Osteocyte (in vitro differentiated cells): Measurements from ENCODE around the gene LTK. TPM values are rescaled to one million over a fixed set of nuclear protein-coding genes. Genes with fewer than 3 reads are reported as not detected.

Source experiments
- DNase-seq: peaks from one replicate; pipeline ENCODE4 v3.0.0; 2021; ENCODE audit warnings: mixed read lengths; ENCODE audit not compliant: unreplicated experiment; ENCODE audit errors: extremely low spot score
- H3K27ac Mint-ChIP-seq: one replicate; pipeline ENCODE4 v1.8.0; 2021; ENCODE audit warnings: mild to moderate bottlenecking, mixed read lengths; ENCODE audit not compliant: unreplicated experiment
- H3K27me3 Mint-ChIP-seq: one replicate; pipeline ENCODE4 v1.8.0; 2021; ENCODE audit warnings: mixed read lengths; ENCODE audit not compliant: unreplicated experiment
- H3K36me3 Mint-ChIP-seq: one replicate; pipeline ENCODE4 v1.8.0; 2021; ENCODE audit warnings: mixed read lengths; ENCODE audit not compliant: unreplicated experiment
- H3K4me1 Mint-ChIP-seq: one replicate; pipeline ENCODE4 v1.8.0; 2021; ENCODE audit warnings: mixed read lengths; ENCODE audit not compliant: unreplicated experiment
- H3K4me3 Mint-ChIP-seq: one replicate; pipeline ENCODE4 v1.8.0; 2021; ENCODE audit warnings: mild to moderate bottlenecking, moderate library complexity, mixed read lengths; ENCODE audit not compliant: unreplicated experiment
- H3K9me3 Mint-ChIP-seq: one replicate; pipeline ENCODE4 v1.8.0; 2021; ENCODE audit warnings: mixed read lengths; ENCODE audit not compliant: unreplicated experiment
- total RNA-seq: library from RNA; stranded (reverse); gene quantifications from 2 replicates; pipeline ENCODE4 v1.2.1, GENCODE V29; 2021
- TF ChIP-seq, protein P1 (sequence below): fragments of 200-600 bp; sonication (generic); IDR thresholded peaks from 2 replicates; pipeline ENCODE4 v1.5.0; 2021; ENCODE audit warnings: antibody characterized with exemption, mild to moderate bottlenecking, moderate library complexity

Gene LTK
- total RNA-seq, 1 donor from 2014 or later, result 0.91 TPM

DNA sequence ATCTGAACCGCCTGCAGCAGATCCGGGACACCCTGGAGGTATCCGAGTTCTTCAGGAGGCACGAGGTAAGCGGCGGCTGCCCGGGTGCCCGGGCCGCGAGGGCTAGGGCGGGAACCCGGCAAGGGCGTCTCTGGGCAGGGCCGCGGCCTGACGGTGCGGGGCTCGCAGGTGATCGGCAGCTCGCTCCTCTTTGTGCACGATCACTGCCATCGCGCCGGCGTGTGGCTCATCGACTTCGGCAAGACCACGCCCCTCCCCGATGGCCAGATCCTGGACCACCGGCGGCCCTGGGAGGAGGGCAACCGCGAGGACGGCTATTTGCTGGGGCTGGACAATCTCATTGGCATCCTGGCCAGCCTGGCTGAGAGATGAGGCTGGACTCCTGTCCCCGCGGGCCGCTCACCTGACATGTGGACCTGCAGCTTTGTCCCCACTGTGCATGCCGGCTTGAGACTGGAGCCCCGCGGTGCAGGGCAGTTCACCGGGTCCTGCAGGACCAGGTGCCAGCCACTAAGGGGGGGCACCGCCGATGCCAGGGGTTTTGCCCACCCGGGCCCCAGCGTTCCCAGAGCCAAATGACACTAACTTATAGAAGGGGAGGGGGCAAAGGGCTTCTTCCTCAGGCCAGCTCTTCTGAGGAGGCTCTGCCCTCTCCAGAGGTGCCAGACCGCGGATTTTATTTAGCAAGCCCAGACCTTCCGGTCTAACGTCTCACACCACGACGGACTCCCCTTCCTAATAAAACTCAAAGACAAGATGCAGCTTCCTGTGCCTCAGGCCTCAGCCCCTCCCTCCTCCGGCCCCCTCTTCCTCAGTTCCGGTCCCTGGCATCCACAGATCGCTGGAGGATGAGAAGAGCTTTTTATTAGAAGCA, 10.6 kb downstream of the LTK start:
- Mint-ChIP-seq H3K27me3 (peaks cover 56% of the 10 kb centered on the region), H3K4me3 (peak overlapping the region; percentile 59), H3K4me1 (peaks cover 19% of the 10 kb centered on the region), H3K36me3 (no peaks in the 10 kb centered on the region), H3K9me3 (no peaks in the 10 kb centered on the region), H3K27ac (no peak overlapping the region)
- TF ChIP-seq, protein P1, sequence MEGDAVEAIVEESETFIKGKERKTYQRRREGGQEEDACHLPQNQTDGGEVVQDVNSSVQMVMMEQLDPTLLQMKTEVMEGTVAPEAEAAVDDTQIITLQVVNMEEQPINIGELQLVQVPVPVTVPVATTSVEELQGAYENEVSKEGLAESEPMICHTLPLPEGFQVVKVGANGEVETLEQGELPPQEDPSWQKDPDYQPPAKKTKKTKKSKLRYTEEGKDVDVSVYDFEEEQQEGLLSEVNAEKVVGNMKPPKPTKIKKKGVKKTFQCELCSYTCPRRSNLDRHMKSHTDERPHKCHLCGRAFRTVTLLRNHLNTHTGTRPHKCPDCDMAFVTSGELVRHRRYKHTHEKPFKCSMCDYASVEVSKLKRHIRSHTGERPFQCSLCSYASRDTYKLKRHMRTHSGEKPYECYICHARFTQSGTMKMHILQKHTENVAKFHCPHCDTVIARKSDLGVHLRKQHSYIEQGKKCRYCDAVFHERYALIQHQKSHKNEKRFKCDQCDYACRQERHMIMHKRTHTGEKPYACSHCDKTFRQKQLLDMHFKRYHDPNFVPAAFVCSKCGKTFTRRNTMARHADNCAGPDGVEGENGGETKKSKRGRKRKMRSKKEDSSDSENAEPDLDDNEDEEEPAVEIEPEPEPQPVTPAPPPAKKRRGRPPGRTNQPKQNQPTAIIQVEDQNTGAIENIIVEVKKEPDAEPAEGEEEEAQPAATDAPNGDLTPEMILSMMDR, result no peak
- DNase-seq, result no peak

DNA sequence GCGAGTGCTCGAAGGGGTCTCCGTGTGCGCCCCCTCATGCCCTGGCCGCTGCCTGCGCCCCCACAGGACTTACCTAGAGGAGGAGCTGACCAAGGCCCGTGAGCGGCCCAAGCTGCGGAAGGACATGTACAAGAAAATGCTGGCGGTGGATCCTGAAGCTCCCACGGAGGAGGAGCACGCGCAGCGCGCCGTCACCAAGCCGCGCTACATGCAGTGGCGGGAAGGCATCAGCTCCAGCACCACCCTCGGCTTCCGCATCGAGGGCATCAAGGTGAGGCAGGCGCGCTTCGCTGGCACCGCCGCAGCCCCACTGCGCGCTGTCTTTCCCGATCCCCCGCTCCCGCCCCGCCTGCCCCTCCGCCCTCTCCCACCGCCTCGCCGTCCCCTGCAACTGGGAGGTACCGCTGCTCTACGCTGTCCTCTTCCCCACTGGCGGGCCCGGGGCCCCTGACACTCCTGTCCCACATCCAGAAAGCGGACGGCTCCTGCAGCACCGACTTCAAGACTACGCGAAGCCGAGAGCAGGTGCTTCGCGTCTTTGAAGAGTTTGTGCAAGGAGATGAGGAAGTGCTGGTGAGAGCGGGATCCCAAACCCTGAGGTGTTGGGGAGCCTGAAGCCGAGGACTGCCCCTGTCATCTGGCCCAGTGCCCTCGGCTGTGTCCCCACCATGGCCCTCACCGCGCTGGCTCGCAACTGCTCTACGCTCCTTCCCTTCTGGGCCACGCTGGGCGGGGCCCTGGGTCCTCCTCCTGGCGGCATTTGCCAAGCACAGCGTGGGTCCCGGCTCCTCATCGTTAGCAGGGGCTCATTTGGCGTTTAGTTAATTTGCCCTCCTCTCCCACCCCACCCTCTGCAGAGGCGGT, 11.5 kb downstream of the LTK start:
- DNase-seq, result no peak
- TF ChIP-seq, protein P1, result no peak
- peaks cover 56% of the 10 kb centered on the region for H3K27me3 Mint-ChIP-seq
- no peaks in the 10 kb centered on the region for H3K9me3 Mint-ChIP-seq
- no peak overlapping the region for H3K27ac Mint-ChIP-seq
- H3K36me3 Mint-ChIP-seq, result no peaks in the 10 kb centered on the region
- H3K4me1 Mint-ChIP-seq, result peaks cover 19% of the 10 kb centered on the region
- H3K4me3 Mint-ChIP-seq, result peak overlapping the region; percentile 59

DNA sequence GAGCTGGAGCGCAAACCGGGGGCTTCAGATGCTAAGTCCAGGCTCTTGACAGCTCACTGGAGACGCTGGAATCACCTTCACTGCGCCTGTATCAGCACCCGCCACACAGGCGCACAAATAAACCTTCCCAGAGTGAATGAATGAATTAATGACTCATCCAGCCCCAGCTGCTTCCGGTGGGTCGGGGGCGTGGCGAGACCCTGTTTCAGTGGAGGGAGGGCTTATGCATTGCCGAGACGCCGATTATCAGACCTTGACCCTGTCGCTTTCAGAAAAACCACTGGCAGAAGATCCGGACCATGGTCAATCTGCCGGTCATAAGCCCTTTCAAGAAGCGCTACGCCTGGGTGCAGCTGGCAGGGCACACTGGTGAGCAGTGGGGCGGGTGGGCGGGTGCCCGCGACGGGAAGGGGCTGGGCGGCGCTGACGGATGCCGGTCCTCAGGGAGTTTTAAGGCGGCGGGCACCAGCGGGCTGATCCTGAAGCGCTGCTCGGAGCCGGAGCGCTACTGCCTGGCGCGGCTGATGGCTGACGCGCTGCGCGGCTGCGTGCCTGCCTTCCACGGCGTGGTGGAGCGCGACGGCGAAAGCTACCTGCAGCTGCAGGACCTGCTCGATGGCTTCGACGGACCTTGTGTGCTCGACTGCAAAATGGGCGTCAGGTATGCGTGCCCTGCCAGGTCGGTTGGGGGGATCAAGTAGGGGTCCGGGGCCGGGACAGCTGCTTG, 12.3 kb downstream of the LTK start:
- Mint-ChIP-seq H3K4me1 (peaks cover 19% of the 10 kb centered on the region), H3K36me3 (no peaks in the 10 kb centered on the region), H3K9me3 (no peaks in the 10 kb centered on the region), H3K27ac (no peak overlapping the region), H3K4me3 (peak overlapping the region; percentile 64), H3K27me3 (peaks cover 63% of the 10 kb centered on the region)
- no peak for DNase-seq
- TF ChIP-seq, protein P1, result no peak

DNA sequence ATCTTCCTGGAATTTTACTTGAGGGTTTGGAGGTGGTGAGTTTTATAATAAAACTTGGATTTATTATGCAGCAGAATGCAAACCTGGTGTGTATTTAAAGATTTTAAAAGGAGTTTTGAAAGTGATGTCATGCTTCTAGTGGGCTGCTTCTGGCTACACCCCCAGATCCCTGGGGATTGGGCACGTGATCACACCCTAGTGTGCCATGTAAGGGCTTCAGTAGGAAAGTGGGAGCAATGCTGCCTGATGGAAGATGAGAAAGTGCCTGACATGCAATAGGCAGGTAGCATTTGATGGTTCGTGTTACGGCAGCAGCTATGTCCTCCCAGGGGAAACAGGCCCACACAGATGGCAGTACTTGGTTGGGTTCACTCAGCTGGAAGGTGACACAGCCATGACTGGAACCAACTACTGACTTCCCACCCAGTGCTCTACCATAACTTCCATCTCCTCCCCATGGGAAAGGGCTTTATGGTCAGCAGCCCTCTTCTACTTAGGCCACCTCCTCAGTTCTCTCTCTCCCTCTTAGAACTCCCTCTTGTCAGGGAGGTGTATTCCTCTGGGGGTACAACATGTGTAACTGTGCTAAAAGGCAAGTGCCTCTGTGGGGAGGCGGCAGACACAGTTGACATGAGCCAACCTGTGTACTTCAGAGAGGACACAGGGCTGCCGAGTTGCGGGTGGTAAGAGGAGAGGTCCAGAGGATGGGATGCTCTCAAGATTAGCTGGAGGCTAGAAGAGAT, 14.3 kb downstream of the LTK start:
- DNase-seq, result no peak
- H3K36me3 Mint-ChIP-seq, result no peaks in the 10 kb centered on the region
- no peak overlapping the region for H3K4me3 Mint-ChIP-seq
- TF ChIP-seq, protein P1, result no peak
- no peak overlapping the region for H3K27ac Mint-ChIP-seq
- no peaks in the 10 kb centered on the region for H3K9me3 Mint-ChIP-seq
- H3K27me3 Mint-ChIP-seq, result peaks cover 64% of the 10 kb centered on the region
- H3K4me1 Mint-ChIP-seq, result peaks cover 22% of the 10 kb centered on the region
